Activated CD8-positive, alpha-beta T cell treated with anti-CD3 and anti-CD28 coated beads for 36 hours (primary cell): ENCODE results near the gene ATOSB. TPM values are rescaled to one million over a fixed set of nuclear protein-coding genes. Genes with fewer than 3 reads are reported as not detected.
"Not testable (repeated sequence)": the region's sequence is repeated elsewhere in the genome, so short reads cannot be mapped to it uniquely, and the experiment has no call there.

Source experiments
- ATAC-seq: fragments of 200-7000 bp; cut with Tn5 transposase; one replicate; pipeline ENCODE4 v1.10.0; 2021; ENCODE audit warnings: mild to moderate bottlenecking, moderate library complexity
- CTCF ChIA-PET: fragments of 350-600 bp; sonication (Branson Sonifier 250); formaldehyde crosslinking; loops from one replicate; lab custom pipeline; 2021; ENCODE audit warnings: antibody characterized with exemption; lab: Charles Lee
- POLR2A ChIA-PET: fragments of 350-600 bp; sonication (Branson Sonifier 250); formaldehyde crosslinking; loops from one replicate; lab custom pipeline; 2021; ENCODE audit warnings: antibody characterized with exemption; lab: Charles Lee
- DNase-seq: peaks from one replicate; pipeline ENCODE4 v3.0.0-alpha.2; 2020
- H3K27ac Mint-ChIP-seq: one replicate; pipeline ENCODE4 v1.8.0; 2021; ENCODE audit warnings: mild to moderate bottlenecking, mixed read lengths
- H3K27me3 Mint-ChIP-seq: one replicate; pipeline ENCODE4 v1.8.0; 2021; ENCODE audit warnings: mixed read lengths
- H3K36me3 Mint-ChIP-seq: one replicate; pipeline ENCODE4 v1.8.0; 2021; ENCODE audit warnings: low read depth, mixed read lengths
- H3K4me1 Mint-ChIP-seq: one replicate; pipeline ENCODE4 v1.8.0; 2021; ENCODE audit warnings: low read depth, mixed read lengths
- H3K4me3 Mint-ChIP-seq: one replicate; pipeline ENCODE4 v1.8.0; 2021; ENCODE audit warnings: mild to moderate bottlenecking, moderate library complexity, mixed read lengths
- H3K9me3 Mint-ChIP-seq: one replicate; pipeline ENCODE4 v1.8.0; 2021; ENCODE audit warnings: mixed read lengths
- intact Hi-C: fragments of 100-400 bp; cut with micrococcal nuclease; formaldehyde crosslinking; loops from one replicate; pipeline ENCODE4 v1.10.0; 2022
- total RNA-seq, 2 experiments: library from RNA; stranded (reverse); gene quantifications; one replicate each; pipeline ENCODE4 v1.2.3, GENCODE V29; 2021
- TF ChIP-seq, protein P1 (sequence below): fragments of 200-600 bp; IDR thresholded peaks from one replicate; pipeline ENCODE4 v1.8.0; 2022; ENCODE audit warnings: antibody characterized with exemption, mild to moderate bottlenecking

ATOSB gene
- total RNA-seq, 2 experiments from 2014 or later: 5.9 to 6.0 TPM

DNA sequence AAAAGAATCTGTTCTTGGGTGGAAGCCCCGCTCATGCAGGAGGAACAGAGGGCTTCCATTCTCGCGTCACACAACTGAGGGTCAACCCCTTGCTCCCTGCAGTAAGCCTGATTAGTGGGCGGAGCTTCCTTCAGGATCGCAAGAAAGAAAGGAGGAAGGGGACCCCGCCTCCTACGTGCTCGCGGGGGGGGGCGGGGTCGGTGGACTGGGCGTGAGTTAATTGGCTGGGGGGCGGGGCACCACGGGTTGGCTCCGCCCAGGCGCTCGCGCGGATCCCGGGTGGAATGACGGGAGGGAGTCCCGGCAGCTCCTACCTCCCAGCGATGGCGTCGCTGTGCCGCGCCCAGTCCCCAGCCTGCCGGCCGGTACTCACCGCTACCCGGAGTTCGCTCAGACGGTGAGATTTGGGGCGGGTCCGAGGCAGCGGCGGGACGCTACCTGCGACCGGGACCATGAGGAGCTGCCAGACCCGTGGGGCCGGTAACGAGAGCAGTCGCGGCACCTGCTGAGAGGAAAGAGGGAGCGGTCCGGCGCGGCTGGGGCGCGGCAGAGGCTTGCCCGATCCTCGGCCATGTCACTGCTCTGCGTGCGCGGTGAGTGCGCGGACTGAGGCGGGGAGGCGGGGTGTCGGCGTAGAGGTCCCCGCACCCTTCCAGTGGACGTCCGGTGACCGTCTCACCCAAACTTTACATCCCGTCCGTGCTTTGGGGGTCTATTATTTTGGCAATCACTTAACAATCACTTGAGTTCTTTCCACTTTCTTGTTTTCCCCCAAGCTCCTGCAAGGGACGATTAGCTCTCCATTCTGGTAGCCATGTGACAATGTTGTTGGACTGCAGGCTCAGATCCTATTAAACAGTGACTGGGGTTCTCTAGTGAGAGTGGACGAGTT is 46.3 kb upstream of the ATOSB start, which contains the start of gene UNC13B:
Gene UNC13B, plus strand, starts transcription at position 297 of the 892 bp plus-strand sequence. Its CDS starts 275 bp downstream, at position 572.
- CTCF ChIA-PET: interaction anchor here (0.8 to 2.9 kb wide), 4 partner anchors 45 to 262 kb away, joined by 3 to 11 read pairs (median 4); partner anchors contain the start of gene ATOSB
- peaks cover 17% of the 10 kb centered on the region for H3K4me1 Mint-ChIP-seq
- peaks cover 16% of the 10 kb centered on the region for H3K27me3 Mint-ChIP-seq
- POLR2A ChIA-PET: interaction anchor here (0.6 to 0.8 kb wide), 2 partner anchors 10 to 477 kb away, joined by 3 read pairs; no protein-coding TSS in a partner anchor
- no peak within 1 kb of the TSS for H3K27ac Mint-ChIP-seq
- TF ChIP-seq, protein P1, sequence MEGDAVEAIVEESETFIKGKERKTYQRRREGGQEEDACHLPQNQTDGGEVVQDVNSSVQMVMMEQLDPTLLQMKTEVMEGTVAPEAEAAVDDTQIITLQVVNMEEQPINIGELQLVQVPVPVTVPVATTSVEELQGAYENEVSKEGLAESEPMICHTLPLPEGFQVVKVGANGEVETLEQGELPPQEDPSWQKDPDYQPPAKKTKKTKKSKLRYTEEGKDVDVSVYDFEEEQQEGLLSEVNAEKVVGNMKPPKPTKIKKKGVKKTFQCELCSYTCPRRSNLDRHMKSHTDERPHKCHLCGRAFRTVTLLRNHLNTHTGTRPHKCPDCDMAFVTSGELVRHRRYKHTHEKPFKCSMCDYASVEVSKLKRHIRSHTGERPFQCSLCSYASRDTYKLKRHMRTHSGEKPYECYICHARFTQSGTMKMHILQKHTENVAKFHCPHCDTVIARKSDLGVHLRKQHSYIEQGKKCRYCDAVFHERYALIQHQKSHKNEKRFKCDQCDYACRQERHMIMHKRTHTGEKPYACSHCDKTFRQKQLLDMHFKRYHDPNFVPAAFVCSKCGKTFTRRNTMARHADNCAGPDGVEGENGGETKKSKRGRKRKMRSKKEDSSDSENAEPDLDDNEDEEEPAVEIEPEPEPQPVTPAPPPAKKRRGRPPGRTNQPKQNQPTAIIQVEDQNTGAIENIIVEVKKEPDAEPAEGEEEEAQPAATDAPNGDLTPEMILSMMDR: no peak
- intact Hi-C loops: no loop called here
- H3K9me3 Mint-ChIP-seq: no peaks in the 10 kb centered on the region
- DNase-seq: peak; percentile 79
- H3K36me3 Mint-ChIP-seq: no peaks in the 10 kb centered on the region
- H3K4me3 Mint-ChIP-seq: peak within 1 kb of the TSS; percentile 87
- peak; percentile 92 for ATAC-seq

DNA sequence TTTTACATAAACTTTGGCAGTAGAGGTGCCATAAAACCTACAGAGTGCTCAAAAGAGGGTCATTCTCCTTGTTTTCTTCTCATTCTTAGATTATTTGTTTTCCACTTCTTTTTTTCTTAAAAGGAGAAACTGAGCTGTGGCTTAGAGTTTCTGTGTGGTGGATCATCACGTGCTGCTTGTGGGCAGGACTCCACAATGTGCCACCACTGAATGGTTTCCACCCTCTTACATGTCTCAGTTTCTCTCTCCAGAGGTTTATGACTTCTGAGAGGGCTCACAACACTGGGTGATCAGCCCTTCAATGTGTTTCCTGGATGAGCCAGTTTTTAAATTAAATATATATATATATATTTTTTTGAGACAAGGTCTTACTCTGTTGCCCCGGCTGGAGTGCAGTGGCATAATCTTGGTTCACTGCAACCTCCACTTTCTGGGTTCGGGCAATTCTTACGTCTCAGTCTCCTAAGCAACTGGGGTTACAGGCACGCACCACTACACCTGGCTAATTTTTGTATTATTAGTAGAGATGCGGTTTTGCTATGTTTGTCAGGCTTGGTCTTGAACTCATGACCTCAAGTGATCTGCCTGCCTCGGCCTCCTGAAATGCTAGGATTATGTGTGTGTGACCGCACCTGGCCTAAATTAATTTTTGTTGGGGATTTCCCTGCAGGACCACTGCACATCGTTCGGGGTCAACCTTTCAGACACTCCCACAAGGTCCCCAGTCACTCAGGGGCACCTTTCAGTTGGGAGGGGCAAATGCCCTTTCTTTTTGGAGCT is 43.0 kb upstream of the ATOSB start:
- ChIA-PET CTCF (no interaction called here), POLR2A (interaction anchor here (0.9 kb wide), 1 partner anchor 395 kb away, joined by 3 read pairs; no protein-coding TSS in a partner anchor)
- peaks cover 17% of the 10 kb centered on the region for H3K4me1 Mint-ChIP-seq

DNA sequence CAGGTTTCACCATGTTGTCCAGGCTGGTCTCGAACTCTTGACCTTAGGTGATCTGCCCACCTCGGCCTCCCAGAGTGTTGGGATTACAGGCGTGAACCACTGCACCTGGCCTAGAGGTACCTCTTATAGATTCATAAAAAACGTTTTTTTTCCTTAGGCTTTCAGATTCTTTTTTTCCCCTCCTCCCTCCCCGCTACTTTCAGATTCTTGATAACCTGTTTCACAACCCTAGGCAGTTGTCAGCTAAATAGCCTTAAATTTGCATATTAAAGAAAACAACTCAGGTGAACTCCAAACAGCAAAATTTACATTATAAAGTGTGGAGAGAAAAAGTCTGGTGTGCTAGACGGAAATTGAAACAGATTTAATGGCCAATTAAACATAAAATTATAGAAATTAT is 42.2 kb upstream of the ATOSB start:
- CTCF ChIA-PET, H3K27me3 Mint-ChIP-seq, intact Hi-C loops, H3K36me3 Mint-ChIP-seq, DNase-seq, ATAC-seq, H3K4me3 Mint-ChIP-seq, H3K27ac Mint-ChIP-seq, H3K9me3 Mint-ChIP-seq: not testable (repeated sequence)
- POLR2A ChIA-PET: interaction anchor here (0.9 kb wide), 1 partner anchor 396 kb away, joined by 3 read pairs; no protein-coding TSS in a partner anchor
- H3K4me1 Mint-ChIP-seq: peaks cover 17% of the 10 kb centered on the region

More for the DNA sequence above, 43.0 kb upstream of the ATOSB start:
- no peaks in the 10 kb centered on the region for H3K36me3 Mint-ChIP-seq
- peaks cover 11% of the 10 kb centered on the region for H3K27me3 Mint-ChIP-seq
- H3K27ac Mint-ChIP-seq: no peak overlapping the region
- DNase-seq (peak; percentile 25), ATAC-seq (no peak)
- intact Hi-C loops: no loop called here
- TF ChIP-seq, protein P1: no peak
- H3K9me3 Mint-ChIP-seq: no peaks in the 10 kb centered on the region
- no peak overlapping the region for H3K4me3 Mint-ChIP-seq

DNA sequence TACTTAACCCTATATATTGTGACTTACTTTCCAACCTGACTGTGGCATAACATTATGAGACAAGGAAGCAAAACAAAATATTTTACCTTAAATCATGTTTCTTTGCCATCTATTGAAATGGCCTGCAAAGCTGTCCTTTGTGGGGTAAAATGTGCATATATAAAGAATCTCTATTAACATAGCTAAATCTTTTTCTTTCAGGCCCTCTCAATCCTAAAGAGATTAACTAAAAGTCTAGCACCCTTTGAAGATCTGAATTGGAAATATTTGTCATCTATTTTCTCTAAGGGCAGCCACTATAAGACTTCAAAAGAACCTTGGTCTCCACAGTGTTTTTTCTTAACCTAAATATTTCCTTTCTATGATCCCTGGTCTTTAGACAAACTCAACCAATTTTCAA is 41.1 kb upstream of the ATOSB start:
- H3K27ac Mint-ChIP-seq: no peak overlapping the region
- ChIA-PET POLR2A (no interaction called here), CTCF (interaction anchor here (1.0 to 1.1 kb wide), 3 partner anchors 8 to 102 kb away, joined by 3 to 4 read pairs (median 3); no protein-coding TSS in a partner anchor)
- ATAC-seq: no peak
- DNase-seq: no peak
- no peak overlapping the region for H3K4me3 Mint-ChIP-seq
- no peaks in the 10 kb centered on the region for H3K36me3 Mint-ChIP-seq
- TF ChIP-seq, protein P1: no peak
- intact Hi-C loops: no loop called here
- H3K9me3 Mint-ChIP-seq: no peaks in the 10 kb centered on the region
- H3K27me3 Mint-ChIP-seq: no peaks in the 10 kb centered on the region
- peaks cover 11% of the 10 kb centered on the region for H3K4me1 Mint-ChIP-seq

GRCh38 chr9:35152926-35153325 is 37.3 kb upstream of the ATOSB start:
- ChIA-PET CTCF (no interaction called here), POLR2A (no interaction called here)
- Mint-ChIP-seq H3K4me1 (no peaks in the 10 kb centered on the region), H3K27me3 (no peaks in the 10 kb centered on the region), H3K36me3 (peaks cover 8% of the 10 kb centered on the region), H3K27ac (no peak overlapping the region), H3K4me3 (no peak overlapping the region), H3K9me3 (peaks cover 18% of the 10 kb centered on the region)
- no peak for DNase-seq
- intact Hi-C loops: no loop called here
- no peak for ATAC-seq
- TF ChIP-seq, protein P1: no peak

GRCh38 chr9:35147941-35148563 is 32.4 kb upstream of the ATOSB start:
- CTCF ChIA-PET, DNase-seq, H3K4me1 Mint-ChIP-seq, ATAC-seq, H3K27ac Mint-ChIP-seq, H3K27me3 Mint-ChIP-seq, intact Hi-C loops, POLR2A ChIA-PET, H3K4me3 Mint-ChIP-seq, H3K36me3 Mint-ChIP-seq: not testable (repeated sequence)
- H3K9me3 Mint-ChIP-seq: peaks cover 31% of the 10 kb centered on the region
